ENCODE results near the gene CPPED1.

Gene CPPED1

DNA sequence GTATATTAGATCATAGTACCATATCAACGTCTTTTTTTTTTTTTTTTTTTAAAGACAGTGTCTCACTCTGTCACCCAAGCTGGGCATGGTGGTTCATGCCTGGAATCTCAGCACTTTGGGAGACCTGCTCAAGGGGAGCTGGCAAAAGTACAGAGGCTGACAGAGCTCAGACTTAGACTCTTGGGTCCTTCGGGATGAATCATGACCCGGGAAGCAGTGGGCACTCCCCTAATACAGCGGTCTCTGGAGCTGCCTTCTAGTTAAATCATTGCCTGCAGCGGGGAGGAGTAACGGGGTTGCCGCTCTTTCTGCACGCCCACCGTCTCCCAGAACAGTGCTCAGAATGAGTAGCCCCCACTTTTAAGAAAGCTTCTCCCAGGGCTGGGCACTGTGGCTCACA is 174.4 kb downstream of the CPPED1 start:
- DNase-seq = no peak

DNA sequence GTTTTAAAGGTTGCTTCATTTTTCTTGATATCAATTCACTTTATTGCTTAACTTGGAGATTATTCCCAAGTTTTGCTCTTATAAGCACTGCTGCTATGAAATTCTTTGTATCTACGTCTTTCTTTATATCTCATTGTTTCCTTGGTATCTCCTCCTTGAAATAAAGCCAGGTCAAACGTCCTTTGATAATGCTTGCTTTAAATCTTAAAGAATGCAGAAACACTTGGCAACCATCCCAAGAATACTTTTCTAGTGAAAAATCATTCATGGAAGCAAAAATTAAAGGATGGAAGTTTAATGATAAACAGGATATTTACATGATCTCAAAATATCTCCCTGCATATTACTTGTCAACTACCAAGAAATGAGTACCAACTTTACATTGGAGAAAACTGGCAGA is 175.2 kb downstream of the CPPED1 start:
- DNase-seq = no peak

DNA sequence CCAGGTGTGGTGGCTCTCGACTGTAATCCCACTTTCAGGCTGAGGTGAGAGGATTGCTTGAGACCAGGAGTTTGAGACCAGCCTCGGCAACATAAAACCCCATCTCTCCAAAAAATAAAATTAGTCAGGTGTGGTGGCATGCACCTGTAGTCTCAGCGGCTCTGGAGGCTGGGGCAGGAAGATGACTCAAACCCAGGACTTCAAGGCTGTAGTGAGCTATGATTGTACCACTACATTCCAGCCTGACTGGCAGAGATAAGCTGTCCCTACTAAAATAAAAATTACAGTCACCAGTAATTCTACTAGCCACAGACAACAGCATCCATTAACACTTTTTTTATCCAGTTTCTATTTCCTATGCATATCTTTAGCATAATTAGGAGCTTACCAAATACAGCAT is 176.3 kb downstream of the CPPED1 start:
- DNase-seq = peak; percentile 11

GRCh38 chr16:12626411-12626810 is 177.3 kb downstream of the CPPED1 start:
- DNase-seq = no peak

DNA sequence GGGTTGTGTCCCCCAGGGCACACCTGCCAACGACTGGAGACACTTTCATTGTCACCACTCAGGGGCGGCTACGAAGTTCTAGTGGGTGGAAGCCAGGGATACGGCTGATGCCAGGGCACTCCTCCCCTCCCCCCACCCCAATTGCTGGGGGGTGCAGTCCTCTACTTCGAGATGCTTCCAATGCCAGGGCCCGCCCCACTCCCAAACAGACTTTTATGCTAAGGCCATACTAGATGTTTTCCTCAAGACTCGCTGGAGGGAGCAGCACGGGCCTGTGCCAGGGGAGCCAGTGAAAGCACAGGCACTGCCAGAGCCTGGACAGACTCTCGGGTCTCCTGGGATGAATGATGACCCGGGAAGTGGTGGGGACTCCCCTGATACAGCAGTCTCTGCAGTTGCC is 178.0 kb downstream of the CPPED1 start:
- DNase-seq = no peak

DNA sequence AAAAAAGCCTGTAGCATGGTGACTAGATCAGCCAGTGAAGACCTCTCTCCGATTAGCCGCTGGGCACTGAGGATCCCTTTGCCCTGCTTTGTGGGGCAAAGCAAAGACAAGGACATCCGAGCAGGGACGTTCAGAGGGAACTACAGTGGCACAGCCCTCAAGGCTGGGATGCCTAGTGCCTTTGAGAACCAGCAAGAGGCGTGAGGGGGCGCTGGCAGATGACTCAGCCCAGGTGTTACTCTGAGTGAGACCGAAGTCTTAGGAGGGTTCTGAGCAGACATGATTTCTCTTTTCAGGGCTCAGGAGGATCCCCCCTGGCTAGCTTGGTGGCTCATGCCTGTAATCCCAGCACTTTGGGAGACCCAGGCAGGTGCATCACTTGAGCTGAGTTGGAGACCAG is 178.6 kb downstream of the CPPED1 start:
- no peak for DNase-seq

- DNase-seq = no peak
Observed at GRCh38 chr16:12620150-12620549, 183.5 kb downstream of the CPPED1 start.

- DNase-seq = no peak
Observed at GRCh38 chr16:12618515-12618914, 185.2 kb downstream of the CPPED1 start.

DNA sequence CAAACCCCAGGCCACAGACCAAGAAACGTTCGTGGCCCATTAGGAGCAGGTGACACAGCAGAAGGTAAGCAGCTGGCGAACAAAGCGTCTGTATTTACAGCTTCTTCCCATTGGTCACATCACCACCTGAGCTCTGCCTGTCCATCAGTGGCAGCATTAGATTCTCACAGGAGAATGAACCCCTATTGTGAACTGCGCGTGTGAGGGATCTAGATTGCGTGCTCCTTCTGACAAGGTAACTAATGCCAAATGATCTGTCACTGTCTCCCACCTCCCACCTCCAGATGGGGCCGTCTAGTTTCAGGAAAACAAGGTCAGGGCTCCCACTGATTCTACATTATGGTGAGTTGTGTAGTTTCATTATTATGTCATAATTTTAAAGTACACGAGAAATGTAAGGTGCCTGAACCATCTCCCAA is 186.3 kb downstream of the CPPED1 start:
- DNase-seq = peak; percentile 43

- no peak for DNase-seq
Observed at GRCh38 chr16:12614662-12615278, 188.9 kb downstream of the CPPED1 start.

DNA sequence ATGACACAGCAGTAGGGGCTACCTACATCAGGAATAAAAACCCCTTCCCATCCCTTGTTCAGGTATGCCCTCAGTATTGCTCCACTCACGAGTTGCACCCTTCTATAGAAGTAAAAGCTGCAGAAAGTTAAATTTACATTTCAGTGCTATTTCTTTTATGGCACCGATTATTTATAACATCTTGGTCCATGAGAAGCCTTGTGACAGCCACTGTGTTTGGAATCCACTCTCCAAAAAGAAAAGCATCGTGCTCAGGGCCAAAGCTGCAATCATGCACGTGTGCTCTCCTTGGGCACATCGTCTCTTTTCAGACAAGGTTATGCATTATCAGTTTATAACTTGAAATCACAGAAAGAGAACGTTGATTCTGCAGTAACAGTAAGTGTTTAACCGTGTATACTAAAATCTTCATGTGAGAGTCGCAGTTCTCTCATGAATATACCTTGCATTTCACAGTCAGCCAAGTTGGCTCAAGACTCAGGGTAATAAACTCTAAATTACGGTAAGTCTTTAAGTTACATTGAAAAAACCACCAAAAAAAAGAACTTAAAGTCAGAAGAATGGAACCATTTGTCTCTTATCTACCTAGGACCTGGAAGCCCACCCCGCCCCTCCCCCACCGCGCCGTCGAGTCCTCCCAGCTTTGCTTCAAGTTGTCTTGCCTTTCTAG is 189.6 kb downstream of the CPPED1 start:
- no peak for DNase-seq

GRCh38 chr16:12613131-12613991 is 190.3 kb downstream of the CPPED1 start:
- peak; percentile 71 for DNase-seq

DNA sequence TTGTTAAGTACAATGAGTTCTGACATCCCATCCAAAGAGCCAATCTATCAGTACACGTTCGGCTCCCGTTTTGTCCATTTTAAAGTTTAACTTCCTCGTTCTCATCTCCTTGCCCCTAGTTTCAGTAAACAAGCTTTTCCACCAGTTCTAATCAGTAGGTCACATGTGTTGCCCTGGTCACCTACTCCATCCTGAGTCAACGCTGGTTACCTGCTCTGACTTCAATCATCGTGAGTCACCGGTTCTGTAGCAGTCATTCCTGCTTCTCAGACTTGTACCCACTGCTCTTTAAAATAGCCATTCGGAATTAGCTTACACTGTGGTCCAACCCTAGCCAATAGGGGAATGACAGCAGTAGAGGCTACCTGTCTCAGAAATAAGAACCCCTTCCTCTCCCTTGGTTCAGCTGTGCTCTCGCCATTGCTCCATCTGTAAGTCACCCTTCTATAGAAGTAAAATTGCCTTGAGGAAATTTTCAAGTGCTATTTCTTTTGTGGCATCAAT is 191.0 kb downstream of the CPPED1 start:
- DNase-seq = peak; percentile 8

GRCh38 chr16:12611916-12612597 is 191.6 kb downstream of the CPPED1 start:
- DNase-seq = no peak

- no peak for DNase-seq
Observed at GRCh38 chr16:12611006-12611477, 192.6 kb downstream of the CPPED1 start.

DNA sequence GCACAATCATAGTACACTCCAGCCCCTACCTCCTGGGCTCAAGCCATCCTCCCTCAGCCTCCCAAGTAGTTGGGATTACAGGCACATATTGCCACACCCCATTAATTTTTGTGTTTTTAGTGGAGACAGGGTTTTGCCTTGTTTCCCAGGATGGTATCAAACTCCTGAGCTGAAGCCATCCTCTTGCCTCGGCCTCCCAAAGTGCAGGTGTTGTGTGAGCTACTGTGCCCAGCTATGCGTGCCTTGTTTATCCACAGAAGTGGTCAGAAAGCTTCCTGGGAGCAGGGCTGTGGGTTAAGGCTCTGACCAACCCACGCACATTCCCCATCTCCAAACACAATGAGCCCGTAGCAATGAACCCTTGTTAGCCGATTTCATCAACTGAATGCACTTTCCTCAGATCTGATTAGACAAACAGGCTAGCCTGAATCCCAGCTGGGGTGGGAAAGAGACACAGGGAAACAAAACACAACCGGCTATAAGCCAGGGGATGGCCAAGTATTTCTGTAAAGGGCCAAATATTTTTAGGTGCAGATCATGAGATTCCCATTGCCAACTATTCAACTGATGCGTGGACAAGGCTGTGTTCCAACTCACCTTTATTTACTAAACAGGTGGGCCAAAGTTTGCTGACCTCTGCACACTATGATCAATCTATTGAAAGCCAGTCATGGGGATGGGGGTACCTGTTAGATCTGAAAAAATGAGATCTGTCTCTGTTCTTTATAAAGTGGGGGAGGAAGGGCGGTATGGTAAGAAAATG is 193.6 kb downstream of the CPPED1 start:
- no peak for DNase-seq
